NB4 (cell line): ENCODE results near the gene PCARE.

ENCODE experiments used
- DNase-seq: peaks from one replicate; pipeline ENCODE4 v3.0.0; 2010; ENCODE audit warnings: low read depth
- H3K4me3 ChIP-seq: one replicate; pipeline ENCODE4 v1.5.1; 2011; ENCODE audit warnings: mild to moderate bottlenecking, low read depth, low read length, moderate library complexity
- CTCF ChIP-seq: IDR thresholded peaks from one replicate; pipeline ENCODE4 v1.5.1; 2012; ENCODE audit warnings: low read depth, low read length
- MAX ChIP-seq: IDR thresholded peaks from 2 replicates; pipeline ENCODE4 v1.6.1; 2011; ENCODE audit warnings: low read depth, low read length
- MYC ChIP-seq: IDR thresholded peaks from 2 replicates; pipeline ENCODE4 v1.6.1; 2011; ENCODE audit warnings: low read depth, low read length
- POLR2A ChIP-seq: IDR thresholded peaks from 2 replicates; pipeline ENCODE4 v1.6.1; 2011; ENCODE audit warnings: mild to moderate bottlenecking; ENCODE audit not compliant: insufficient read length; ENCODE audit errors: extremely low read depth

The PCARE gene

GRCh38 chr2:29053670-29054400 lies 20.5 kb downstream of the PCARE start:
- H3K4me3 ChIP-seq: no peak overlapping the region
- no peak for TF ChIP-seq CTCF
- TF ChIP-seq MAX: no peak
- TF ChIP-seq MYC: no peak
- no peak for TF ChIP-seq POLR2A
- no peak for DNase-seq

GRCh38 chr2:29053223-29053622 lies 21.1 kb downstream of the PCARE start:
- no peak overlapping the region for H3K4me3 ChIP-seq
- no peak for DNase-seq
- no peak for TF ChIP-seq MYC
- TF ChIP-seq CTCF: no peak
- no peak for TF ChIP-seq MAX
- TF ChIP-seq POLR2A: no peak

DNA sequence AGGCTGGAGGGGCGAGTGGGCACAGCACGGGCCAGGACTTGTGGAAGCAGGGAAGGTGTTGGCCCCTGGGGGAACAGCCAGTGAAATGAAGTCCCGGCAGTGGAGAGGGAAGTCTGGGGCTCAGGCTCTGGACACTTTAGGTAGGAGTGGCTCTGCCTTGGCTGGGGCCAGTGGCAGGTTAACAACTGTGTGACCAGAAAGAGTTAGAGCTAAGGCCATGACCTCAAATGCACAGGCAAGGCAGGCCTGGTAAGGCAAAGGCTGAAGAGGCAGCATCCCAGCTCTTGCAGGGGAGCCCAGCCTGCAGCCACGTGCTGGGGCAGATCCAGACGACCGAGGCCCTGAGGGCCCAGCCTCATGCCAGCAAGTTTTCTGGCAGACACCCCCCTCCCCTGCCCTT lies 21.5 kb downstream of the PCARE start:
- no peak for DNase-seq
- H3K4me3 ChIP-seq: no peak overlapping the region
- TF ChIP-seq POLR2A (no peak), CTCF (no peak), MYC (no peak), MAX (no peak)

- no peak for TF ChIP-seq MYC
- no peak for TF ChIP-seq CTCF
- TF ChIP-seq POLR2A: no peak
- TF ChIP-seq MAX: no peak
Measured at GRCh38 chr2:29051730-29052129, 22.6 kb downstream of the PCARE start.

DNA sequence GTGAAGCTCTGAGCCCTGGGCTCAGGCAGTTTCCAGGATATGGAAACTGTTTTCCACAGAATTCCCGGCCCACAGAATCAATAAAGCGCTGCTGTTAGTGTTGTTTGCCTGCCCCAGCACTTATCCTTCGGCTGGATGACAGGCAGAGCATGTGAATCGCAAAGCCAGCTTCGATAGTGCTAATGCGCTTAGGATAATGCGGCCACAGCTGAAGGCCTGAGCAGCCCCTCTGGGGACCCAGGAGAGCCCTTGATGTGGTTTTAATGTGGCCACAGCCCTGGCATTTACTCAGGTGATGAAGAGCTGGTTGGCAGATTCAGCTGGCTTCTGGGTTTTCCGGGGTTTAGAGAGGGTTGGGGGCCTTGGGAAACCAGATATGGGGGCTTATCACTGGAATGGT lies 23.7 kb downstream of the PCARE start:
- DNase-seq: no peak
- TF ChIP-seq MAX (no peak), POLR2A (no peak)

More at GRCh38 chr2:29051730-29052129, 22.6 kb downstream of the PCARE start:
- no peak for DNase-seq
- no peak overlapping the region for H3K4me3 ChIP-seq

GRCh38 chr2:29047083-29047845 lies 27.1 kb downstream of the PCARE start:
- TF ChIP-seq MAX (no peak), MYC (no peak), POLR2A (no peak), CTCF (no peak)
- no peak for DNase-seq
- H3K4me3 ChIP-seq: no peak overlapping the region

More for the DNA sequence above, 23.7 kb downstream of the PCARE start:
- H3K4me3 ChIP-seq: no peak overlapping the region
